B cell (primary cell): ENCODE results near the gene ERC2. TPM values are rescaled to one million over a fixed set of nuclear protein-coding genes. Genes with fewer than 3 reads are reported as not detected.

ENCODE experiments used
- ATAC-seq: fragments of 200-7000 bp; cut with Tn5 transposase; one replicate; pipeline ENCODE4 v1.10.0; 2021; ENCODE audit warnings: low read depth, mild to moderate bottlenecking, moderate number of reproducible peaks, moderate library complexity
- CTCF ChIA-PET: fragments of 350-600 bp; sonication (Branson Sonifier 250); formaldehyde crosslinking; loops from one replicate; lab custom pipeline; 2021; ENCODE audit warnings: antibody characterized with exemption, inconsistent platforms; lab: Charles Lee
- POLR2A ChIA-PET: fragments of 350-600 bp; sonication (Branson Sonifier 250); formaldehyde crosslinking; loops from one replicate; lab custom pipeline; 2021; ENCODE audit warnings: antibody characterized with exemption; lab: Charles Lee
- DNase-seq: peaks from one replicate; pipeline ENCODE4 v3.0.0; 2013
- H2AFZ ChIP-seq: 2 replicates; pipeline ENCODE4 v1.6.1; 2012; ENCODE audit warnings: mild to moderate bottlenecking, low read depth, low read length; ENCODE audit not compliant: insufficient read depth, poor library complexity, severe bottlenecking
- H3K27ac ChIP-seq, 2 donors: 1 replicate in 1 of 2; 2 replicates in 1 of 2; pipeline ENCODE4 v1.5.1; 2012 to 2013; ENCODE audit warnings: low read length in 2 of 2, mild to moderate bottlenecking in 2 of 2, moderate library complexity in 1 of 2
- H3K27me3 ChIP-seq, 4 experiments: fragments of 200-600 bp in 1 of 4; sonication (generic) in 1 of 4; replicated peaks in 1 of 4; 1 replicate in 2 of 4; 2 replicates in 2 of 4; pipeline versions ENCODE4 v1.6.1 to v1.7.0; 2013 to 2016; ENCODE audit warnings: low read length in 3 of 4, mild to moderate bottlenecking in 2 of 4, mixed read lengths in 1 of 4, moderate library complexity in 1 of 4; ENCODE audit not compliant: insufficient read depth in 4 of 4, control insufficient read depth in 3 of 4; ENCODE audit errors: control extremely low read depth in 1 of 4
- H3K36me3 ChIP-seq, 2 experiments: replicated peaks in 1 of 2; 1 replicate in 1 of 2; 2 replicates in 1 of 2; pipeline versions ENCODE4 v1.6.1 to v1.7.1; 2013; ENCODE audit warnings: low read length in 1 of 2; ENCODE audit not compliant: insufficient read depth in 2 of 2, control insufficient read depth in 1 of 2; ENCODE audit errors: control extremely low read depth in 1 of 2, extremely low read depth in 1 of 2
- H3K4me1 ChIP-seq, 2 donors: fragments of 200-600 bp in 1 of 2; sonication (generic) in 1 of 2; 1 replicate in 1 of 2; 2 replicates in 1 of 2; pipeline versions ENCODE4 v1.5.1 to v1.6.1; 2013 to 2017; ENCODE audit warnings: low read length in 2 of 2; ENCODE audit not compliant: control insufficient read depth in 2 of 2, insufficient read depth in 2 of 2
- H3K4me2 ChIP-seq: replicated peaks from 2 replicates; pipeline ENCODE3; 2012; ENCODE audit warnings: mild to moderate bottlenecking, low read depth, low read length; ENCODE audit not compliant: poor library complexity, severe bottlenecking
- H3K4me3 ChIP-seq, 5 experiments: fragments of 200-600 bp in 1 of 5; sonication (generic) in 1 of 5; 1 replicate in 3 of 5; 2 replicates in 2 of 5; pipeline versions ENCODE4 v1.5.1 to v1.7.0; 2011 to 2016; ENCODE audit warnings: low read length in 4 of 5, mild to moderate bottlenecking in 4 of 5, low read depth in 2 of 5, control low read depth in 1 of 5, moderate library complexity in 1 of 5; ENCODE audit not compliant: insufficient read depth in 1 of 5; ENCODE audit errors: control extremely low read depth in 1 of 5, extremely low read depth in 1 of 5
- H3K79me2 ChIP-seq: fragments of 200-600 bp; sonication (generic); one replicate; pipeline ENCODE4 v1.6.0; 2016; ENCODE audit warnings: low read length; ENCODE audit not compliant: control insufficient read depth, insufficient read depth
- H3K9ac ChIP-seq: fragments of 200-600 bp; sonication (generic); 2 replicates; pipeline ENCODE4 v1.6.1; 2017; ENCODE audit warnings: mild to moderate bottlenecking, low read length, moderate library complexity
- H3K9me3 ChIP-seq, 3 donors: one replicate each; pipeline versions ENCODE4 v1.6.1 to v1.7.1; 2013; ENCODE audit warnings: low read length in 2 of 3; ENCODE audit not compliant: control insufficient read depth in 2 of 3, insufficient read depth in 1 of 3; ENCODE audit errors: control extremely low read depth in 1 of 3
- H4K20me1 ChIP-seq: 2 replicates; pipeline ENCODE4 v1.6.0; 2012; ENCODE audit warnings: mild to moderate bottlenecking, low read length; ENCODE audit not compliant: insufficient read depth, control insufficient read depth, poor library complexity, severe bottlenecking
- H3K27ac Mint-ChIP-seq: one replicate; pipeline ENCODE4 v1.8.0; 2021; ENCODE audit warnings: mixed read lengths
- H3K27me3 Mint-ChIP-seq: one replicate; pipeline ENCODE4 v1.8.0; 2021; ENCODE audit warnings: mixed read lengths
- H3K4me1 Mint-ChIP-seq: one replicate; pipeline ENCODE4 v1.8.0; 2021; ENCODE audit warnings: mixed read lengths
- H3K4me3 Mint-ChIP-seq: one replicate; pipeline ENCODE4 v1.8.0; 2021; ENCODE audit warnings: mixed read lengths
- H3K9me3 Mint-ChIP-seq: one replicate; pipeline ENCODE4 v1.8.0; 2022; ENCODE audit warnings: mixed read lengths; ENCODE audit not compliant: insufficient read depth
- CTCF ChIP-seq: fragments of 200-600 bp; IDR thresholded peaks from one replicate; pipeline ENCODE4 v1.8.0; 2022; ENCODE audit warnings: antibody characterized with exemption, mild to moderate bottlenecking
- EZH2 ChIP-seq: IDR thresholded peaks from 2 replicates; pipeline ENCODE4 v1.6.1; 2012; ENCODE audit warnings: borderline replicate concordance, low read depth, mild to moderate bottlenecking, moderate library complexity, low read length; ENCODE audit not compliant: insufficient read depth, poor library complexity, severe bottlenecking
- WGBS: methylation state at CpG from one replicate; pipeline ENCODE4 v1.1.5; 2013; ENCODE audit warnings: missing lambda C conversion rate; ENCODE audit not compliant: insufficient coverage; 5-methylcytosine and 5-hydroxymethylcytosine counted together
- intact Hi-C: fragments of 100-400 bp; cut with micrococcal nuclease; formaldehyde crosslinking; loops from one replicate; pipeline ENCODE4 v1.10.0; 2022
- polyA plus RNA-seq: library from polyadenylated mRNA; depleted of rRNA; stranded (reverse); fragments of >200 nt; gene quantifications from 2 replicates; pipeline ENCODE4 v1.2.3, GENCODE V29; 2012
- total RNA-seq, 2 donors: library from RNA; stranded (reverse); fragments of 120-200 nt in 1 of 2; gene quantifications; 1 replicate in 1 of 2; 2 replicates in 1 of 2; pipeline versions ENCODE4 v1.2.3 to v1.2.4, GENCODE V29; 2013 to 2022

Gene ERC2
- total and polyA plus RNA-seq, 2 donors (not counting 1 experiment from before 2014, with no cell fraction given): not detected

GRCh38 chr3:55717481-55717880, 750.8 kb downstream of the ERC2 start:
- no peak overlapping the region for H2AFZ ChIP-seq
- H3K79me2 ChIP-seq: no peaks in the 10 kb centered on the region
- no peak overlapping the region for H3K4me2 ChIP-seq
- Mint-ChIP-seq H3K4me1 (no peaks in the 10 kb centered on the region), H3K27me3 (no peaks in the 10 kb centered on the region), H3K27ac (no peak overlapping the region), H3K4me3 (no peak overlapping the region), H3K9me3 (no peaks in the 10 kb centered on the region)
- ChIA-PET CTCF (no interaction called here), POLR2A (no interaction called here)
- H3K4me1 ChIP-seq: no peaks in the 10 kb centered on the region
- no peak overlapping the region for H3K9ac ChIP-seq
- no peaks in the 10 kb centered on the region for H4K20me1 ChIP-seq
- no peaks in the 10 kb centered on the region for H3K36me3 ChIP-seq
- TF ChIP-seq CTCF (no peak), EZH2 (no peak)
- no peak for DNase-seq
- H3K9me3 ChIP-seq: no peaks in the 10 kb centered on the region
- H3K27me3 ChIP-seq: no peaks in the 10 kb centered on the region
- WGBS: 71% methylated on average over 1 of the region's 5 CpGs
- no peak overlapping the region for H3K27ac ChIP-seq
- no peak overlapping the region for H3K4me3 ChIP-seq
- intact Hi-C loops: no loop called here
- ATAC-seq: no peak

GRCh38 chr3:55716611-55717225, 751.5 kb downstream of the ERC2 start:
- TF ChIP-seq CTCF (no peak), EZH2 (no peak)
- no peak overlapping the region for H2AFZ ChIP-seq
- CTCF ChIA-PET: no interaction called here
- H3K27me3 ChIP-seq: no peaks in the 10 kb centered on the region
- no peaks in the 10 kb centered on the region for H4K20me1 ChIP-seq
- POLR2A ChIA-PET: no interaction called here
- 76% methylated on average over 2 of the region's 2 CpGs for WGBS
- no peak overlapping the region for H3K27ac Mint-ChIP-seq
- intact Hi-C loops: no loop called here
- no peak overlapping the region for H3K4me3 ChIP-seq
- H3K27me3 Mint-ChIP-seq: no peaks in the 10 kb centered on the region
- no peak overlapping the region for H3K4me3 Mint-ChIP-seq
- H3K27ac ChIP-seq: no peak overlapping the region
- no peak overlapping the region for H3K9ac ChIP-seq
- H3K9me3 Mint-ChIP-seq: no peaks in the 10 kb centered on the region
- no peaks in the 10 kb centered on the region for H3K4me1 ChIP-seq
- no peak for DNase-seq
- no peak overlapping the region for H3K4me2 ChIP-seq
- no peaks in the 10 kb centered on the region for H3K4me1 Mint-ChIP-seq
- no peak for ATAC-seq
- H3K9me3 ChIP-seq: no peaks in the 10 kb centered on the region
- H3K36me3 ChIP-seq: no peaks in the 10 kb centered on the region
- H3K79me2 ChIP-seq: no peaks in the 10 kb centered on the region
